Measurements from ENCODE around the gene RIPK4. TPM values are rescaled to one million over a fixed set of nuclear protein-coding genes. Genes with fewer than 3 reads are reported as not detected.

The RIPK4 gene
- total RNA-seq, 1 donor from 2014 or later = 28.0 TPM

DNA sequence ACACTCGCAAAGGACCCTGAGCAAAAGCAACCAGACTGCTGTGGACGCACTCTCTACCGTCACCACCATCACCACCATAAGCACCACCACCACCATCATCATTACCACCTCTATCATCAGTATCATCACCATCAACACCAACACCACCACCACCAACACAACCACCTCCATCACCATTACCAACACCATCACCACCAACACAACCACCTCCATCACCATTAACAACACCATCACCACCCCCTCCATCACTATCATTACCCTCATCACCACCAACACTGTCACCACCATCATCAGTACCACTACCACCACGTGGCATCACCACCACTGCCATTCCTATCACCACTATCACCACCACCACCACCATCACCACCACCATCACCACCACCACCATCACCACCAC is 38.8 kb upstream of the RIPK4 start:
- Histone ChIP-seq H3K27ac (no peak overlapping the region), H3K4me3 (no peak overlapping the region), H3K36me3 (peaks cover 0 to 19% of the 10 kb centered on the region in 2 donors), H3K27me3 (no peaks in the 10 kb centered on the region), H3K9me3 (no peaks in the 10 kb centered on the region), H3K4me1 (no peaks in the 10 kb centered on the region)
- no peak for DNase-seq (ENCODE audit: extremely low spot score in 2 of 2)
- no peak for TF ChIP-seq POLR2AphosphoS5 (IDR thresholded peaks at IDR 0.05; ENCODE audit: insufficient read depth in 1 of 2, low read depth in 1 of 2)
- TF ChIP-seq, protein P1, sequence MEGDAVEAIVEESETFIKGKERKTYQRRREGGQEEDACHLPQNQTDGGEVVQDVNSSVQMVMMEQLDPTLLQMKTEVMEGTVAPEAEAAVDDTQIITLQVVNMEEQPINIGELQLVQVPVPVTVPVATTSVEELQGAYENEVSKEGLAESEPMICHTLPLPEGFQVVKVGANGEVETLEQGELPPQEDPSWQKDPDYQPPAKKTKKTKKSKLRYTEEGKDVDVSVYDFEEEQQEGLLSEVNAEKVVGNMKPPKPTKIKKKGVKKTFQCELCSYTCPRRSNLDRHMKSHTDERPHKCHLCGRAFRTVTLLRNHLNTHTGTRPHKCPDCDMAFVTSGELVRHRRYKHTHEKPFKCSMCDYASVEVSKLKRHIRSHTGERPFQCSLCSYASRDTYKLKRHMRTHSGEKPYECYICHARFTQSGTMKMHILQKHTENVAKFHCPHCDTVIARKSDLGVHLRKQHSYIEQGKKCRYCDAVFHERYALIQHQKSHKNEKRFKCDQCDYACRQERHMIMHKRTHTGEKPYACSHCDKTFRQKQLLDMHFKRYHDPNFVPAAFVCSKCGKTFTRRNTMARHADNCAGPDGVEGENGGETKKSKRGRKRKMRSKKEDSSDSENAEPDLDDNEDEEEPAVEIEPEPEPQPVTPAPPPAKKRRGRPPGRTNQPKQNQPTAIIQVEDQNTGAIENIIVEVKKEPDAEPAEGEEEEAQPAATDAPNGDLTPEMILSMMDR (IDR thresholded peaks at IDR 0.05) = no peak
- no peak for TF ChIP-seq POLR2A (IDR thresholded peaks at IDR 0.05)
- intact Hi-C loops (cut with DNase I) = no loop called here

DNA sequence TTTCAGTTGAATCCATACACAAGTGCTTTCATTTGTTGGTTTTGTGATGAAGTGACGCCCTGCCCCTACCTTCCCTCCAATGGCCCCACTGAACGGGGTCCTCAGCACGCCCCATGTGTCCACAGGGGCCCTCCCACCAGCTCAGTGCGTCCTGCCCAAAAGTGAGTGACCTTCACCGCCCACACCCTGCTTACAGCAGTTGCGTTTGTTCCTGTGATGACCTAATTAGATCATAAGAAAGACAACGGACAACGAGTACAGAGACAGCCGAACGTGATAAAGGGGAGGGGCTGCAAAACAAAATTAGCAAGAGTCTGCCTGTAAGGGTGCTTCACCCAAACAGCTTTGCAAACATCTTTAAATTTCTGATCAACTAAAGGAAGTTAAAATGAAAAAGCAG is 38.2 kb upstream of the RIPK4 start:
- intact Hi-C loops (cut with DNase I) = no loop called here
- no peak for DNase-seq (ENCODE audit: extremely low spot score in 2 of 2)
- H3K36me3 ChIP-seq = peaks cover 0 to 21% of the 10 kb centered on the region in 2 donors

DNA sequence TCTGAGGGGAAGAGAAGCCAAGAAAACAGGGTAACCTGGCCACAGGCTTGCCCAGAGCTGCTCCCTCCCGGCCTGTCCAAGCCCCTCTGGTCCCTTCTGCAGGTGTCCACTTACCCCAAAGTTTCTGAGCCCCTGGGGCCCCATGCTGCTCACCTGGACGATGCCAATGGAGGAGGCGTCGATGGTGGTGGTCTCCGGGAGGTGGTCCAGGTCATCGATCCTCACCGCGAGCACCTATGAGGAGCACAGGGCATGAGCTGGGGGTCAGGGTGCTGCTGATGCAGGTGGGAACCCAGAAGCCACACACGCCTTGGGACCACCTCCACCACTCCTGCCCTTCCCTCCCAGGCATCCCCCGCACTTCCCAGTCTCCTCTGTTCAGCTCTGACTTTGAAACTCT is 37.5 kb upstream of the RIPK4 start:
- Histone ChIP-seq H3K27ac (no peak overlapping the region), H3K4me3 (no peak overlapping the region), H3K9me3 (no peaks in the 10 kb centered on the region), H3K4me1 (no peaks in the 10 kb centered on the region), H3K27me3 (no peaks in the 10 kb centered on the region), H3K36me3 (peaks cover 0 to 19% of the 10 kb centered on the region in 2 donors)
- TF ChIP-seq, protein P1 (IDR thresholded peaks at IDR 0.05) = no peak
- TF ChIP-seq POLR2A (IDR thresholded peaks at IDR 0.05) (no peak), POLR2AphosphoS5 (IDR thresholded peaks at IDR 0.05; ENCODE audit: insufficient read depth in 1 of 2, low read depth in 1 of 2) (no peak)
- intact Hi-C loops (cut with DNase I) = no loop called here
- no peak for DNase-seq (ENCODE audit: extremely low spot score in 2 of 2)

More for the DNA sequence above, 38.2 kb upstream of the RIPK4 start:
- H3K27ac ChIP-seq = no peak overlapping the region
- H3K4me3 ChIP-seq = no peak overlapping the region
- no peak for TF ChIP-seq POLR2A (IDR thresholded peaks at IDR 0.05)
- TF ChIP-seq POLR2AphosphoS5 (IDR thresholded peaks at IDR 0.05; ENCODE audit: insufficient read depth in 1 of 2, low read depth in 1 of 2) = no peak
- TF ChIP-seq, protein P1 (IDR thresholded peaks at IDR 0.05) = no peak
- H3K27me3 ChIP-seq = no peaks in the 10 kb centered on the region
- no peaks in the 10 kb centered on the region for H3K9me3 ChIP-seq
- no peaks in the 10 kb centered on the region for H3K4me1 ChIP-seq

DNA sequence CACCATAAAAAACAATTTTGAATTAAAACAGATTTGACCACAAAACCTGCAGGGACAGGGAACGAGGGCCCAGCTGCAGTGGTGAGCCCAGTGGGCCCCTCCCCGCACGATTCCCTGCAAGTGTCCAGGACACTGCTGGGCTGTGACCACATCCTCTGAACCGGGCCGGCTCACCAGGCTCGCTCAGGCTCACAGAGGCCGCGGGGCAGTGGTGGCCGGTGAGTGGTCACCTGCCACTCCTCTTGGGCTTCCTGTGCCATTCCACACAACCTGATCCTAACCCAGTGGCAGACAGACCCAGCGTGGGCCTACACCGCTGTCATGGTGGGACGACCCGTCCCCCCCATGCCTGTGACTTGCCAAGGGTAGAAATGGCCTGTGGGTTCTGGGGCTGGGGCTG is 36.5 kb upstream of the RIPK4 start:
- no peak for DNase-seq (ENCODE audit: extremely low spot score in 2 of 2)
- H3K36me3 ChIP-seq = peaks cover 0 to 20% of the 10 kb centered on the region in 2 donors
- H3K4me1 ChIP-seq = no peaks in the 10 kb centered on the region
- no peaks in the 10 kb centered on the region for H3K9me3 ChIP-seq
- H3K27me3 ChIP-seq = no peaks in the 10 kb centered on the region
- intact Hi-C loops (cut with DNase I) = no loop called here
- no peak overlapping the region for H3K4me3 ChIP-seq
- no peak overlapping the region for H3K27ac ChIP-seq
- TF ChIP-seq POLR2A (IDR thresholded peaks at IDR 0.05) (no peak), POLR2AphosphoS5 (IDR thresholded peaks at IDR 0.05; ENCODE audit: insufficient read depth in 1 of 2, low read depth in 1 of 2) (no peak)
- TF ChIP-seq, protein P1 (IDR thresholded peaks at IDR 0.05) = no peak

DNA sequence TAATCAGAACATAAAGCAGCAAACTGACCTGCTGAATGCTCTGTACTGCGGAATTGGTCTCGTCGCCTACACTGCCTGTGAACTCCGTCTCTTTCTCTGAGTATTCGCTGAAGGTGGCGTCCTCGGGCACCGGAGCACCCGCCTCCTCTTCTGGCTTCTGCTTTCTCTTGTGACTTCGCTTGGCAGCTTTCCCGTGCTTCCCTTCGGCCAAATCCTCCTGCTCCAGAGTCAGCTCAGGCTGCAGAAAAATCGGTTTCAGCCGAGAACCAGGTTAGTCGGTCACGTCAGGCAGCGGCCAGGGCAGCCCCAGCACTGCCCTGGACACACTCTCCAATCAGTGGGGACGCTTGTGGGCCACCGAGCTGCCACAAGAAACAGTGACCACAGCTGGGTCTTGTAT is 35.8 kb upstream of the RIPK4 start:
- no peak for TF ChIP-seq POLR2A (IDR thresholded peaks at IDR 0.05)
- TF ChIP-seq, protein P1 (IDR thresholded peaks at IDR 0.05) = no peak
- Histone ChIP-seq H3K36me3 (peaks cover 0 to 23% of the 10 kb centered on the region in 2 donors), H3K27ac (no peak overlapping the region), H3K4me1 (no peaks in the 10 kb centered on the region), H3K9me3 (no peaks in the 10 kb centered on the region), H3K4me3 (no peak overlapping the region), H3K27me3 (no peaks in the 10 kb centered on the region)
- intact Hi-C loops (cut with DNase I) = no loop called here
- DNase-seq (ENCODE audit: extremely low spot score in 2 of 2) = no peak
